Measurements from ENCODE around the gene ANKRD24.

- no peak for TF ChIP-seq CTCF (IDR thresholded peaks at IDR 0.05)
- no peak for TF ChIP-seq POLR2A (IDR thresholded peaks at IDR 0.05)
These were observed 34.4 kb downstream of the ANKRD24 start for GRCh38 chr19:4216846-4217245.

Measured in ovary (tissue), 3 donors.